ENCODE data around the gene SRSF5.

The SRSF5 gene

GRCh38 chr14:69819607-69820006 is 52.7 kb downstream of the SRSF5 start:
- TF ChIP-seq REST (IDR thresholded peaks at IDR 0.05; ENCODE audit: insufficient read depth in 1 of 2, low read depth in 2 of 2, low read length in 2 of 2) (peak; percentile 78 to 85), SIN3A (IDR thresholded peaks at IDR 0.05; ENCODE audit: borderline replicate concordance, insufficient read depth, low read length) (no peak)

GRCh38 chr14:69820991-69821390 is 54.0 kb downstream of the SRSF5 start:
- no peak for TF ChIP-seq POLR2AphosphoS5 (IDR thresholded peaks at IDR 0.05; ENCODE audit: low read depth, low read length)
- no peak for TF ChIP-seq FOXP2 (optimal IDR thresholded peaks at IDR 0.05; ENCODE audit: borderline replicate concordance, extremely low read depth, extremely low read length, insufficient read depth)
- no peak for TF ChIP-seq SIN3A (IDR thresholded peaks at IDR 0.05; ENCODE audit: borderline replicate concordance, insufficient read depth, low read length)
- no peak for TF ChIP-seq REST (IDR thresholded peaks at IDR 0.05; ENCODE audit: insufficient read depth in 1 of 2, low read depth in 2 of 2, low read length in 2 of 2)
- no peak for TF ChIP-seq TAF1 (IDR thresholded peaks at IDR 0.05; ENCODE audit: borderline replicate concordance, insufficient read depth, low read length)

Data from PFSK-1 (cell line).